Stimulated activated CD8-positive, alpha-beta memory T cell treated with anti-CD3 and anti-CD28 coated beads, Interleukin-7, amount 100 ng/mL, for 1 hour (primary cell): Measurements from ENCODE around the gene DCAF8.
"Not testable (repeated sequence)": the region's sequence is repeated elsewhere in the genome, so short reads cannot be mapped to it uniquely, and the experiment has no call there.

ENCODE experiments used
- DNase-seq, 2 donors: peaks; one replicate each; pipeline ENCODE4 v3.0.0-alpha.2; 2020; ENCODE audit warnings: low read depth in 2 of 2

Gene DCAF8

GRCh38 chr1:160261893-160262794 lies at the start of gene DCAF8:
Gene DCAF8 (minus strand): TSS chr1:160262549. CDS start chr1:160244008, 18,541 bp downstream.
- peak; percentile 92 to 96 for DNase-seq

GRCh38 chr1:160309571-160309970 lies 47.2 kb upstream of the DCAF8 start:
- DNase-seq, result no peak

GRCh38 chr1:160309185-160309557 lies 46.8 kb upstream of the DCAF8 start:
- no peak for DNase-seq

GRCh38 chr1:160308451-160309184 lies 46.3 kb upstream of the DCAF8 start:
- DNase-seq, result no peak

- DNase-seq, result no peak
These were observed 44.9 kb upstream of the DCAF8 start for GRCh38 chr1:160307118-160307791.

- no peak for DNase-seq
These were observed 37.8 kb upstream of the DCAF8 start for GRCh38 chr1:160300173-160300572.

GRCh38 chr1:160296036-160296435 lies 33.7 kb upstream of the DCAF8 start:
- no peak for DNase-seq

GRCh38 chr1:160293020-160293968 lies 30.9 kb upstream of the DCAF8 start:
- no peak for DNase-seq

- peak; percentile 27 to 37 for DNase-seq
These were observed 29.2 kb upstream of the DCAF8 start for GRCh38 chr1:160291248-160292220.

GRCh38 chr1:160287769-160288168 lies 25.4 kb upstream of the DCAF8 start:
- DNase-seq, result not testable (repeated sequence)

GRCh38 chr1:160285506-160285905 lies 23.2 kb upstream of the DCAF8 start:
- no peak for DNase-seq

- DNase-seq, result peak; percentile 85 to 90
These were observed 22.5 kb upstream of the DCAF8 start, which contains the start of gene PEX19 for GRCh38 chr1:160284782-160285344. Gene PEX19 (minus strand): TSS chr1:160285133. CDS start chr1:160285124, 9 bp downstream.

GRCh38 chr1:160284220-160284781 lies 22.0 kb upstream of the DCAF8 start:
- DNase-seq, result no peak

- DNase-seq, result no peak
These were observed 20.5 kb upstream of the DCAF8 start for GRCh38 chr1:160282807-160283206.

- no peak for DNase-seq
These were observed 15.6 kb upstream of the DCAF8 start for GRCh38 chr1:160277987-160278386.

- DNase-seq, result no peak
These were observed 15.0 kb upstream of the DCAF8 start for GRCh38 chr1:160277330-160277729.

GRCh38 chr1:160271025-160271424 lies 8.7 kb upstream of the DCAF8 start:
- no peak for DNase-seq

GRCh38 chr1:160267284-160267991 lies 5.1 kb upstream of the DCAF8 start:
- no peak for DNase-seq
